ENCODE data around the gene SUGCT. TPM values are rescaled to one million over a fixed set of nuclear protein-coding genes. Genes with fewer than 3 reads are reported as not detected.

SUGCT gene
- total and polyA plus RNA-seq, 7 donors: 2.4 to 7.3 (median 3.2) TPM

- DNase-seq (peak; percentile 13 to 59), ATAC-seq (peak; percentile 42 to 74 (median 70))
- 30 to 42% (median 39%) methylated on average over 17 of the region's 17 CpGs for WGBS, 3 donors
- TF ChIP-seq CTCF (IDR thresholded peaks at IDR 0.05): peak; percentile 50
- Histone ChIP-seq H3K4me3 (no peak overlapping the region), H3K27me3 (ENCODE audit: insufficient read depth in 3 of 3, low read length in 2 of 3) (no peaks in the 10 kb centered on the region), H3K9me3 (no peaks in the 10 kb centered on the region), H3K4me1 (no peaks in the 10 kb centered on the region), H3K27ac (no peak overlapping the region), H3K36me3 (ENCODE audit: insufficient read depth in 1 of 2, low read depth in 1 of 2) (no peaks in the 10 kb centered on the region)
- intact Hi-C loops (cut with DNase I): loop anchor here (5.0 kb wide), 1 partner anchor 278 kb away; no protein-coding TSS in a partner anchor
Measured at GRCh38 chr7:40604601-40605438, 470.0 kb downstream of the SUGCT start.

- 74 to 80% (median 77%) methylated on average over 5 of the region's 5 CpGs for WGBS, 3 donors
- no peaks in the 10 kb centered on the region for H3K4me1 ChIP-seq
- no peak for ATAC-seq
Measured at GRCh38 chr7:40608321-40609075, 473.7 kb downstream of the SUGCT start.

GRCh38 chr7:40610461-40610860 is 475.7 kb downstream of the SUGCT start:
- Histone ChIP-seq H3K27ac (no peak overlapping the region), H3K27me3 (ENCODE audit: insufficient read depth in 3 of 3, low read length in 2 of 3) (no peaks in the 10 kb centered on the region), H3K9me3 (no peaks in the 10 kb centered on the region), H3K4me1 (no peaks in the 10 kb centered on the region), H3K4me3 (no peak overlapping the region), H3K36me3 (ENCODE audit: insufficient read depth in 1 of 2, low read depth in 1 of 2) (no peaks in the 10 kb centered on the region)
- ATAC-seq (no peak), DNase-seq (no peak)
- WGBS, 3 donors: 69 to 74% (median 69%) methylated on average over 4 of the region's 4 CpGs
- intact Hi-C loops (cut with DNase I): no loop called here
- TF ChIP-seq CTCF (IDR thresholded peaks at IDR 0.05): no peak

More at GRCh38 chr7:40608321-40609075, 473.7 kb downstream of the SUGCT start:
- H3K4me3 ChIP-seq: no peak overlapping the region
- H3K9me3 ChIP-seq: no peaks in the 10 kb centered on the region
- no peak overlapping the region for H3K27ac ChIP-seq
- no peaks in the 10 kb centered on the region for H3K36me3 ChIP-seq (ENCODE audit: insufficient read depth in 1 of 2, low read depth in 1 of 2)
- intact Hi-C loops (cut with DNase I): loop anchor here in 1 of 2 donors (5.0 kb wide), 1 partner anchor 281 kb away; no protein-coding TSS in a partner anchor
- no peak for DNase-seq
- H3K27me3 ChIP-seq (ENCODE audit: insufficient read depth in 3 of 3, low read length in 2 of 3): no peaks in the 10 kb centered on the region
- no peak for TF ChIP-seq CTCF (IDR thresholded peaks at IDR 0.05)

GRCh38 chr7:40611095-40611871 is 476.5 kb downstream of the SUGCT start:
- ATAC-seq: no peak
- H3K36me3 ChIP-seq (ENCODE audit: insufficient read depth in 1 of 2, low read depth in 1 of 2): no peaks in the 10 kb centered on the region
- no peak overlapping the region for H3K27ac ChIP-seq
- TF ChIP-seq CTCF (IDR thresholded peaks at IDR 0.05): no peak
- no peak for DNase-seq
- no peaks in the 10 kb centered on the region for H3K9me3 ChIP-seq
- 61 to 92% (median 80%) methylated on average over 2 of the region's 2 CpGs for WGBS, 3 donors
- no peaks in the 10 kb centered on the region for H3K27me3 ChIP-seq (ENCODE audit: insufficient read depth in 3 of 3, low read length in 2 of 3)
- H3K4me3 ChIP-seq: no peak overlapping the region
- no peaks in the 10 kb centered on the region for H3K4me1 ChIP-seq
- intact Hi-C loops (cut with DNase I): no loop called here
